ENCODE results near the gene SMARCD2. TPM values are rescaled to one million over a fixed set of nuclear protein-coding genes. Genes with fewer than 3 reads are reported as not detected.

SMARCD2 gene
- polyA plus RNA-seq, 2 of the 4 experiments (the other 2 are of a cell fraction): 40.4 to 52.7 TPM

DNA sequence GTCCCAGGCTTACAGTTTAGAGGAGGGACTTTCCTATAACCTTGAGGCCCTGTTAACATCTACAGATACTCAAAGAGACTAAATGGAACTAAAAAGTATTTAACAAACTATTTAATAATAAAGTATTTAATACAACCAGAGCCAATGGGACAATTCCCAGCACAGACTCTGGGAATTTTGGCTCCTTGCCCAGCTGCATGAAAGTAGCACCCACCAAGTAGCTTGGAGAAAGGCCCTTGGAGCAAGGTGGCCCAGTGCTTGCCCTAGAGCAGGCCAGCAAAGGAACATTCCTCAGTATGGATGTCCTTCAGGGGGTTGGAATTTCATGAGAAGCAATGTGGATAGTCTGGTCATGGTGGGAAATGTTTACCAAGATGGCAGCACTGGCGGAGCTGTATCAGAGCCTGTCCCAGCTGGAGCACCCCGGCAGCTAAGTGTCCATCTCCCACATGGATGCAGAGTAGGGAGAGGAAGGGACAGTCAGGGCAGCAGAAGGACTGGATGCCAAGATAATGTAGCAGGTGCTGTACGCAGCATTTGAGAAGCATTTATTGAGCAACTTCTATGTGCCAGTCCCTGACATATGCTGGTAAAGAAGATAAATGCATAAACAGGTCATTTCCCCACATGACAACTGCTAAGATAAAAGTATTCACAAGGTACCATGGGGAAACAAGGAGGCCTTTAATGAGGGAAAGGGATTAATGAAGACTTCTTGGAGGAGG lies 5.2 kb upstream of the SMARCD2 start:
- Histone ChIP-seq H3K4me3 (no peak overlapping the region), H3K27ac (no peak overlapping the region), H3K4me2 (no peak overlapping the region), H3K4me1 (0 out of 3 replicates have a peak, but pooled peaks cover 5% of the 10 kb centered on the region), H3K9me3 (peaks cover 8% of the 10 kb centered on the region)
- ChIA-PET CTCF (interaction anchor here (1.1 to 9.6 kb wide), 8 partner anchors 8 to 214 kb away, joined by 3 to 91 read pairs (median 6); no protein-coding TSS in a partner anchor), POLR2A (no interaction called here)
- DNase-seq (ENCODE audit: low read depth in 1 of 2, low spot score in 1 of 2): no peak
- WGBS (ENCODE audit: missing lambda C conversion rate): 82% methylated on average over 3 of the region's 3 CpGs
- FAIRE-seq: no peak
- ATAC-seq: no peak
- TF ChIP-seq CEBPB (IDR thresholded peaks at IDR 0.05) (no peak), JUNB (IDR thresholded peaks at IDR 0.05) (no peak)

GRCh38 chr17:63845509-63845908 lies 3.0 kb upstream of the SMARCD2 start:
- CTCF ChIA-PET: interaction anchor here (9.5 to 9.6 kb wide), 2 partner anchors 14 to 21 kb away, joined by 90 to 91 read pairs; no protein-coding TSS in a partner anchor
- no peak for ATAC-seq

GRCh38 chr17:63843910-63844677 lies 1.6 kb upstream of the SMARCD2 start:
- Histone ChIP-seq H3K4me1 (peaks cover 23% of the 10 kb centered on the region), H3K9me3 (peaks cover 8% of the 10 kb centered on the region)
- CTCF ChIA-PET: interaction anchor here (0.5 to 9.6 kb wide), 7 partner anchors 9 to 147 kb away, joined by 3 to 91 read pairs (median 5); no protein-coding TSS in a partner anchor

More at GRCh38 chr17:63845509-63845908, 3.0 kb upstream of the SMARCD2 start:
- 63% methylated on average over 1 of the region's 1 CpG for WGBS (ENCODE audit: missing lambda C conversion rate)
- no peak overlapping the region for H3K4me3 ChIP-seq
- DNase-seq (ENCODE audit: low read depth in 1 of 2, low spot score in 1 of 2) (no peak), FAIRE-seq (no peak)
- peaks cover 8% of the 10 kb centered on the region for H3K9me3 ChIP-seq
- no peak for TF ChIP-seq PBX3 (IDR thresholded peaks at IDR 0.05)
- TF ChIP-seq CEBPB (IDR thresholded peaks at IDR 0.05): peak; percentile 31 to 43; a peak in 3 of 4 replicates
- POLR2A ChIA-PET: no interaction called here
- H3K4me2 ChIP-seq: no peak overlapping the region
- no peak overlapping the region for H3K27ac ChIP-seq
- H3K4me1 ChIP-seq: peaks cover 15% of the 10 kb centered on the region

More at GRCh38 chr17:63843910-63844677, 1.6 kb upstream of the SMARCD2 start:
- no peak for DNase-seq (ENCODE audit: low read depth in 1 of 2, low spot score in 1 of 2)
- Histone ChIP-seq H3K4me3 (peak overlapping the region; percentile 89), H3K27ac (peak overlapping the region; percentile 77 to 97; a peak in 5 of 6 replicates), H3K4me2 (peak overlapping the region; percentile 80)
- ATAC-seq: no peak
- FAIRE-seq: no peak
- TF ChIP-seq PBX3 (IDR thresholded peaks at IDR 0.05): no peak
- no peak for TF ChIP-seq HOXA7 (CRISPR knock-in tag; IDR thresholded peaks at IDR 0.05)
- no peak for TF ChIP-seq NPAS2 (CRISPR knock-in tag; IDR thresholded peaks at IDR 0.05; ENCODE audit: borderline replicate concordance)
- TF ChIP-seq SREBF2 (IDR thresholded peaks at IDR 0.05): no peak
- no peak for TF ChIP-seq ZC3H11A (IDR thresholded peaks at IDR 0.05)
- TF ChIP-seq ZFP36 (IDR thresholded peaks at IDR 0.05; ENCODE audit: borderline replicate concordance, partially characterized antibody): no peak
- TF ChIP-seq FOSL2 (IDR thresholded peaks at IDR 0.05): no peak
- TF ChIP-seq FOSL2 (CRISPR knock-in tag; IDR thresholded peaks at IDR 0.05): no peak
- TF ChIP-seq CEBPB (IDR thresholded peaks at IDR 0.05): no peak
- no peak for TF ChIP-seq HES2 (IDR thresholded peaks at IDR 0.05)
- TF ChIP-seq RARB (CRISPR knock-in tag; IDR thresholded peaks at IDR 0.05): no peak
- no peak for TF ChIP-seq EHF (CRISPR knock-in tag; IDR thresholded peaks at IDR 0.05)
- TF ChIP-seq FOSB (CRISPR knock-in tag; IDR thresholded peaks at IDR 0.05): no peak
- TF ChIP-seq REST (IDR thresholded peaks at IDR 0.05): no peak
- no peak for TF ChIP-seq JUNB (IDR thresholded peaks at IDR 0.05)
- TF ChIP-seq NR3C1 (IDR thresholded peaks at IDR 0.05): no peak
- TF ChIP-seq RNF2 (IDR thresholded peaks at IDR 0.05; ENCODE audit: borderline replicate concordance, low read depth): no peak
- no peak for TF ChIP-seq POLR2AphosphoS2 (conservative IDR thresholded peaks at IDR 0.05; ENCODE audit: low read length)
- WGBS (ENCODE audit: missing lambda C conversion rate): 91% methylated on average over 9 of the region's 9 CpGs
- POLR2A ChIA-PET: interaction anchor here (0.6 to 1.9 kb wide), 7 partner anchors 10 to 662 kb away, joined by 3 to 13 read pairs (median 5); partner anchors contain the start of genes CCDC47, CEP95, DDX42 and DDX5

Measured in A549 (cell line).